Lower leg skin (tissue), 4 donors: ENCODE data around the gene ZP2. TPM values are rescaled to one million over a fixed set of nuclear protein-coding genes. Genes with fewer than 3 reads are reported as not detected.
"Not testable (repeated sequence)": the region's sequence is repeated elsewhere in the genome, so short reads cannot be mapped to it uniquely, and the experiment has no call there.

Source experiments
- DNase-seq, 2 donors: peaks; one replicate each; pipeline ENCODE4 v3.0.0-alpha.2; 2019; ENCODE audit warnings: low spot score in 2 of 2
- H3K4me3 ChIP-seq: fragments of 200-600 bp; sonication (generic); 2 replicates; pipeline ENCODE4 v1.5.1; 2017; ENCODE audit warnings: mild to moderate bottlenecking, low read depth; ENCODE audit not compliant: poor library complexity, severe bottlenecking
- CTCF ChIP-seq, 3 donors: fragments of 450-650 bp; IDR thresholded peaks; one replicate each; pipeline ENCODE4 v1.5.1; 2016; ENCODE audit warnings: antibody characterized with exemption in 3 of 3, mild to moderate bottlenecking in 3 of 3, moderate library complexity in 2 of 3
- POLR2A ChIP-seq, 2 donors: fragments of 450-650 bp; IDR thresholded peaks; one replicate each; pipeline ENCODE4 v1.6.1; 2016 to 2017; ENCODE audit warnings: antibody characterized with exemption in 2 of 2, mild to moderate bottlenecking in 1 of 2, moderate library complexity in 1 of 2
- WGBS, 2 donors: methylation state at CpG; one replicate each; pipeline ENCODE4 v1.1.5; 2018; 5-methylcytosine and 5-hydroxymethylcytosine counted together
- intact Hi-C: fragments of 100-400 bp; cut with DNase I; formaldehyde crosslinking; loops from one replicate; pipeline ENCODE4 v1.15.0; 2023; ENCODE audit warnings: low total_unique reads
- total RNA-seq, 4 donors: library from RNA; depleted of rRNA; stranded (reverse); fragments of >200 nt; gene quantifications; one replicate each; pipeline ENCODE4 v1.1.0, GENCODE V29; 2016

Gene ZP2
- total RNA-seq, 4 donors from 2014 or later = 0.32 TPM; not detected in 3

DNA sequence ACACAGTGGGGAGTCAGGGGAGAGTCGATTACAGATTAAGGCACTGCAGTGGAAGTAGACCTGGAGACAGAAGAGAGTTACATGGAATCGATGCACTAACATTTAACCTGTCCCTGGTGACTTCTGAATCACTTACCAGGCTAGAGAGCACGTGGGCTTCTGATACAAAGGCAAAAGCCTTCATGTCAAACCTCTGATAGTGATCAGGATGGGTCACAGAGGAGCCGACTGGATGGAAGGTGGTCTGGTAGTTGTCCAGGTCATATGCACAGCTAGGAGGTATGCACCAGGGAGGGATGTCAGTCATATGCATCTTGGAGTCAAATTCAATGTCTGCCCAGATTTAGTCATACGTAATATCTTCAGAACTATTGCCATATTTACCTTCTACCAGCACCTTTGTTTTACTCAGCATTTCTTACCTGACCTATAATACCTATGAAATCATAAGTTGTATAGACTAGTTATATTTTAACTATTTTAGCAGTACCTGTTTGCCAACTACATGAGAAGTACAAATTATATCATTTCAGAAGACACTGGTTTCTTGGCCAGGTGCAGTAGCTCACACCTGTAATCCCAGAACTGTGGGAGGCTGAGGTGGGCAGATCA lies 11.7 kb downstream of the ZP2 start:
- TF ChIP-seq CTCF (IDR thresholded peaks at IDR 0.05) (no peak), POLR2A (IDR thresholded peaks at IDR 0.05) (no peak)
- intact Hi-C loops = no loop called here
- no peak overlapping the region for H3K4me3 ChIP-seq
- WGBS, 2 donors = 81 to 82% methylated on average over 5 of the region's 5 CpGs
- DNase-seq = no peak

DNA sequence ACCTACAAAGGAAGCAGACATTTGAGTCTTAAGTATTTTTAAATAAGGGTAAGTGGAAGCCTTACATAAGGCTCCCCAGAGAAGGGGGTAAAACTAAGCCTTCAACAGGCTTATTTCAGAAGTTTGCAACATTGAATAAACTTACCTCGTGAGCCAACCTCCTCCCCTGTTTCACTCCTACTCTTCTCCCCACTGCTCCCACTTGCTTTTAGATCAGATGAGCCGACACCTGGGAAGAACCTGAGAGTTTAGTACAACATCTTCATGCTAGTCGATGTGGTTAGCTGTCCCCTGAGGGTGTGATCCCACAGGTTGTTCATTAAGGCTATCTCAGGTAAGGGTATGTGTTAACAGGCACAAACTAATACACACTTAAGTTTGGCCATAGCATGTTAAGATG lies 13.8 kb downstream of the ZP2 start:
- no peak for TF ChIP-seq POLR2A (IDR thresholded peaks at IDR 0.05)
- TF ChIP-seq CTCF (IDR thresholded peaks at IDR 0.05) = no peak
- WGBS, 2 donors = 70 to 74% methylated on average over 3 of the region's 3 CpGs
- H3K4me3 ChIP-seq = no peak overlapping the region
- intact Hi-C loops = no loop called here
- no peak for DNase-seq

DNA sequence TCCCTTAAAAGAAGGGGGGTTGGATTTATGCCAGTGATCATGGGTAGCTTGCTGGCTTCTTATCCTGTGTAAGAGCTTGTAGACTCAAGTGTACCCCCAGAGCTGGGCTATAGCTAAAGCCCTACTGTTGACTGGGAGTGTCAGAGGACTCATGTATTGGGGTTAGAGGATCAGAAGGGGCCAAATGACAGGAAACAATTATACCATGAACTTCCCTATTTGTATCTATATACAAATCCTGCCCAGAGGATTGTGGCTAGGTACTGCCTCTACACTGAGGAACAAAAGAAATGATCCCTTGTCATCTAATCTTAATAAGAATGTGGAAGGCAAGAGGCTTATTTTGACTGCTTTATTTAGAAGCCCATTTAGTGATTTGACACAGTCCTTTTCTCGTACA lies 14.3 kb downstream of the ZP2 start:
- intact Hi-C loops = no loop called here
- TF ChIP-seq CTCF (IDR thresholded peaks at IDR 0.05) = no peak
- TF ChIP-seq POLR2A (IDR thresholded peaks at IDR 0.05) = no peak
- 77 to 81% methylated on average over 1 of the region's 1 CpG for WGBS, 2 donors
- no peak overlapping the region for H3K4me3 ChIP-seq
- DNase-seq = no peak

DNA sequence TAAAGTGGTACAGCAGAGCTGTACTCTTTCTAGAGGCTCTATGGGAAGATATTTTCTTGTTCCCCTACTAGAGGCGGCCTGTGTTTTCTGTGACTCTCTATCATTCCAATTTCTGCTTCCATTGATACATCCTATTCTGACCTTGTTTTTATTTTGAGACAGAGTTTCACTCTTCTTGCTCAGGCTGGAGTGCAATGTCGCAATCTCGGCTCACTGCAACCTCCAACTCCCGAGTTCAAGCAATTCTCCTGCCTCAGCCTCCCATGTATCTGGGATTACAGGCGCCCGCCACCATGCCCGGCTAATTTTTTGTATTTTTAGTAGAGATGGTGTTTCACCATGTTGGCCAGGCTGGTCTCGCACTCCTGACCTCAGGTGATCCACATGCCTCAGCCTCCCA lies 16.0 kb downstream of the ZP2 start:
- DNase-seq, intact Hi-C loops, H3K4me3 ChIP-seq: not testable (repeated sequence)
- WGBS, 2 donors = 90 to 94% methylated on average over 8 of the region's 8 CpGs

DNA sequence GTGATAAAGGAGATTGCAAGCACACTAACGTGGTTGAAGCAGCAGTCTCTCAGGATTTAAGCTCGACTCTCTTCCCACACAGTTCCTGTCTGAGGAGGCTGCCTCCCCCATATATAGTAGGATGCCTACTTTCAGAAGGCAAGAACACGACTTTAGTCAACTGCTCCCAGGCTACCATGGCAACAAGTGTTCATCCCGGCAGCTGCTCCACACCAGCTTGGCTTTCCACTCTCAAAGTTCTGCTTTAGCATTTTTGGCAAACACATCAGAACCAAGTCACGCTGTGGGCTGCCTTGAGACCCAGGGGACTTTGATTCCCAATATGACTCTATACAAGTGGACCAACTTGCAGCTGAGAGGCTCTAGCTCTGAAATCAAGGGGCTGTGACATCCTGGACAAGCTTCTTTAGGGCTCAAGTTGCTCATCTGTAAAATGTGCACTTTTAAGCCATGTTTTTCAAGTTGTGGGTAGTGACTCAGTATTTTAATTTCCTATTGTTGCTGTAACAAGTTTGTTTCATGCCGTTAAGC lies 16.5 kb downstream of the ZP2 start:
- 33 to 44% methylated on average over 6 of the region's 6 CpGs for WGBS, 2 donors
- TF ChIP-seq POLR2A (IDR thresholded peaks at IDR 0.05) = no peak
- TF ChIP-seq CTCF (IDR thresholded peaks at IDR 0.05) = no peak
- intact Hi-C loops = no loop called here
- no peak for DNase-seq
- H3K4me3 ChIP-seq = no peak overlapping the region

- H3K4me3 ChIP-seq = no peak overlapping the region
- intact Hi-C loops = no loop called here
- TF ChIP-seq POLR2A (IDR thresholded peaks at IDR 0.05) (no peak), CTCF (IDR thresholded peaks at IDR 0.05) (no peak)
- WGBS, 2 donors = 83 to 89% methylated on average over 1 of the region's 1 CpG
- no peak for DNase-seq
Observed at GRCh38 chr16:21192991-21193390, 18.4 kb downstream of the ZP2 start.
